Stomach (tissue), 4 donors: ENCODE measurements around the gene LRP3.

ENCODE experiments used
- EP300 ChIP-seq: sonication (generic); formaldehyde crosslinking; IDR thresholded peaks from one replicate; pipeline ENCODE4 v1.6.1; 2017; ENCODE audit warnings: antibody characterized with exemption
- POLR2A ChIP-seq, 4 donors: fragments of 450-650 bp; IDR thresholded peaks; one replicate each; pipeline ENCODE4 v1.6.1; 2016; ENCODE audit warnings: antibody characterized with exemption in 4 of 4, control low read depth in 2 of 4, mild to moderate bottlenecking in 1 of 4, moderate library complexity in 1 of 4
- TF ChIP-seq, protein P1 (sequence below), 7 experiments: fragments of 450-650 bp in 4 of 7; fragments of 200-600 bp in 3 of 7; sonication (generic) in 3 of 7; IDR thresholded peaks; one replicate each; pipeline ENCODE4 v1.5.1; 2016 to 2019; ENCODE audit warnings: antibody characterized with exemption in 7 of 7, control low read depth in 2 of 7, mild to moderate bottlenecking in 1 of 7

DNA sequence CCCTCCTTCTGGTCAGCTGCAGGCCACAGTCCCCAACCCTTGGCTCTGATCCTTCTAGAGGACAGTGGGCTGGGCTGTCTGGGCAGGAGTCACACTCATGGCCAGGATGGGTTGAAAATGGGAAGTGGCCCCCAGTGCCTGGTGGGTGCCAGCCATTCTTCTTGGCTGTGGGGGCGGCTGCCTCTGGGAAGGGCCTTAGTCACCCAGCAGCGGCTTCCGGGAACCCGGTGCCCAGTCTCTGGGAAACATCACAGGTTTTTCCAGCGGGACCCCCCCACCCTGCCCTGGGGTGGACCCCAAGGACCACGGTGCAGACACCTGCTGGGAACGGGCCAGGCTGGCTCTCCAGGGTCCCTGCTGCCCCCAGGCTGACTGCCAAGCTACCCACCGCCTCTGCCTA is 58.8 kb downstream of the LRP3 start:
- TF ChIP-seq, protein P1, sequence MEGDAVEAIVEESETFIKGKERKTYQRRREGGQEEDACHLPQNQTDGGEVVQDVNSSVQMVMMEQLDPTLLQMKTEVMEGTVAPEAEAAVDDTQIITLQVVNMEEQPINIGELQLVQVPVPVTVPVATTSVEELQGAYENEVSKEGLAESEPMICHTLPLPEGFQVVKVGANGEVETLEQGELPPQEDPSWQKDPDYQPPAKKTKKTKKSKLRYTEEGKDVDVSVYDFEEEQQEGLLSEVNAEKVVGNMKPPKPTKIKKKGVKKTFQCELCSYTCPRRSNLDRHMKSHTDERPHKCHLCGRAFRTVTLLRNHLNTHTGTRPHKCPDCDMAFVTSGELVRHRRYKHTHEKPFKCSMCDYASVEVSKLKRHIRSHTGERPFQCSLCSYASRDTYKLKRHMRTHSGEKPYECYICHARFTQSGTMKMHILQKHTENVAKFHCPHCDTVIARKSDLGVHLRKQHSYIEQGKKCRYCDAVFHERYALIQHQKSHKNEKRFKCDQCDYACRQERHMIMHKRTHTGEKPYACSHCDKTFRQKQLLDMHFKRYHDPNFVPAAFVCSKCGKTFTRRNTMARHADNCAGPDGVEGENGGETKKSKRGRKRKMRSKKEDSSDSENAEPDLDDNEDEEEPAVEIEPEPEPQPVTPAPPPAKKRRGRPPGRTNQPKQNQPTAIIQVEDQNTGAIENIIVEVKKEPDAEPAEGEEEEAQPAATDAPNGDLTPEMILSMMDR (IDR thresholded peaks at IDR 0.05), result no peak
- TF ChIP-seq POLR2A (IDR thresholded peaks at IDR 0.05) (no peak), EP300 (no peak)
